ENCODE results near the gene PLEKHA7. TPM values are rescaled to one million over a fixed set of nuclear protein-coding genes. Genes with fewer than 3 reads are reported as not detected.

The PLEKHA7 gene
- total and polyA plus RNA-seq, 2 of the 8 experiments (the other 6 are each of a cell fraction or from before 2014, with no cell fraction given), result 11.4 to 25.6 TPM

DNA sequence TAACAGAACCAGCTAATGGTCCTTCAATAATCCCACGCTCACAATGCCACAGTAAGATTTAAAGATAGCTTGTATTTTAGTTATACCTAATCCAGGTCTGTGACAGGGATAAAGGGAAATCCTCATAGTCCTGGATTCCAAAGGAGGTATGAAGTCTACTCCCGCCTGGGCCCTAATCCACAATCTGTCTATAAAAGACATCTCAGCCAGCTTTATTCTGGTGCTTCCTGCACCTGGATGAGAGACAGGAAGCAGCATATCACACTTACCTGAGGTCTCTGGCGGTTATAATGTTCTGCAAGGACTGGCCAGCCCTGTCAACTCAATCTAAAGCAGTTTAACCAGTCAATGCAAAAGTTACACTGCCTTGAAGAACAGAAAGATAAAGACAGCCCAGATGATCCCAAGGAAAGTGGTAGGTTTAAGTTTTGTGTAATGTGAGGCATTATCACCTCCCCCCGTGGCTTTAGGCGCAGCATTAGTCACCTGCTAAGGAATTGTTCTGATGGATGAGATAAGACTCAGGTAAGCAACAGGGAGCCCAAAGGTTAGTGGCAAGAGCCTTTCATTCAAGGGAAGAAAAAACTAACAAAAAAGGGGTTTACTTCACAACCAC lies 57.6 kb downstream of the PLEKHA7 start:
- H3K4ac ChIP-seq (replicated peaks; ENCODE audit: insufficient read length, low read depth, low read length), result no peak overlapping the region
- WGBS, 2 experiments (ENCODE audit: extremely low coverage in 1 of 2, insufficient coverage in 1 of 2, insufficient read length in 1 of 2, insufficient replicate concordance in 2 of 2, low coverage in 1 of 2, low lambda C conversion rate in 2 of 2, missing lambda C conversion rate in 1 of 2), result 64% methylated on average over 5 of the region's 5 CpGs; no CpG with 5 or more reads in 1 of the 2 experiments
- H4K5ac ChIP-seq (ENCODE audit: insufficient read length, low read depth, low read length), result no peak overlapping the region
- H2AK5ac ChIP-seq (ENCODE audit: low read depth, low read length), result no peak overlapping the region
- no peak overlapping the region for H2BK5ac ChIP-seq (ENCODE audit: low read depth, low read length)
- no peak overlapping the region for H3K4me3 ChIP-seq (ENCODE audit: extremely low read depth in 1 of 4, insufficient read depth in 2 of 4, low read depth in 3 of 4, low read length in 4 of 4)
- no peak overlapping the region for H3K27ac ChIP-seq (ENCODE audit: low read depth, low read length)
- no peaks in the 10 kb centered on the region for H4K20me1 ChIP-seq (replicated peaks in 1 of 2; ENCODE audit: control insufficient read depth in 1 of 2, insufficient read depth in 2 of 2, low read length in 2 of 2)
- no peak overlapping the region for H2BK120ac ChIP-seq (replicated peaks; ENCODE audit: low read depth, low read length)
- peaks cover 11 to 16% (median 14%) of the 10 kb centered on the region in 4 experiments for H3K4me1 ChIP-seq (replicated peaks in 1 of 4; ENCODE audit: control insufficient read depth in 3 of 4, insufficient read depth in 4 of 4, low read length in 3 of 4)
- no peak overlapping the region for H3K23ac ChIP-seq (ENCODE audit: insufficient read length)
- H3K14ac ChIP-seq (ENCODE audit: insufficient read length), result no peak overlapping the region
- TF ChIP-seq JUN (IDR thresholded peaks at IDR 0.05; ENCODE audit: low read depth, low read length) (peak; percentile 64; the same call in 1 of the 2 replicates), ZNF274 (IDR thresholded peaks at IDR 0.05; ENCODE audit: borderline replicate concordance, extremely low read depth, low read length) (no peak), CBX5 (IDR thresholded peaks at IDR 0.05; ENCODE audit: low read depth, low read length) (no peak), POLR2A (IDR thresholded peaks at IDR 0.05; ENCODE audit: control extremely low read depth in 1 of 2, low read depth in 2 of 2, low read length in 2 of 2) (no peak), JUND (IDR thresholded peaks at IDR 0.05; ENCODE audit: low read length) (peak; percentile 63), YY1 (IDR thresholded peaks at IDR 0.05; ENCODE audit: low read depth, low read length) (no peak), NANOG (IDR thresholded peaks at IDR 0.05; ENCODE audit: insufficient read depth, low read depth, low read length, poor library complexity, severe bottlenecking) (peak; percentile 54), TBP (IDR thresholded peaks at IDR 0.05; ENCODE audit: low read depth, low read length) (no peak), EP300 (IDR thresholded peaks at IDR 0.05; ENCODE audit: borderline replicate concordance in 1 of 2, low read depth in 2 of 2, low read length in 2 of 2) (no peak), KDM5A (IDR thresholded peaks at IDR 0.05; ENCODE audit: low read length) (no peak), KDM4A (IDR thresholded peaks at IDR 0.05; ENCODE audit: low read depth, low read length, severe bottlenecking) (no peak)
- TF ChIP-seq, protein P1, sequence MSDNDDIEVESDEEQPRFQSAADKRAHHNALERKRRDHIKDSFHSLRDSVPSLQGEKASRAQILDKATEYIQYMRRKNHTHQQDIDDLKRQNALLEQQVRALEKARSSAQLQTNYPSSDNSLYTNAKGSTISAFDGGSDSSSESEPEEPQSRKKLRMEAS (IDR thresholded peaks at IDR 0.05), result no peak
- H3K79me2 ChIP-seq (ENCODE audit: control insufficient read depth in 1 of 2, insufficient read depth in 2 of 2, low read length in 2 of 2), result 0 out of 4 replicates have a peak, but pooled peaks cover 0 to 2% of the 10 kb centered on the region in 2 experiments
- no peaks in the 10 kb centered on the region for H3K23me2 ChIP-seq (ENCODE audit: low read depth, low read length)
- no peaks in the 10 kb centered on the region for H3K9me3 ChIP-seq (ENCODE audit: insufficient read depth in 2 of 2, low read depth in 1 of 2, low read length in 1 of 2)
- no peak overlapping the region for H3K18ac ChIP-seq (ENCODE audit: extremely low read depth, low read length)
- no peaks in the 10 kb centered on the region for H3K36me3 ChIP-seq (ENCODE audit: control insufficient read depth in 2 of 4, insufficient read depth in 4 of 4, low read length in 3 of 4)
- no peak overlapping the region for H3K9ac ChIP-seq (replicated peaks in 1 of 4; ENCODE audit: extremely low read depth in 1 of 4, low read depth in 3 of 4, low read length in 3 of 4)
- H2BK12ac ChIP-seq (ENCODE audit: low read depth, low read length), result no peak overlapping the region
- H4K8ac ChIP-seq (ENCODE audit: extremely low read depth, insufficient read depth, low read length), result no peak overlapping the region
- H3K27me3 ChIP-seq (replicated peaks in 1 of 4; ENCODE audit: control insufficient read depth in 3 of 4, extremely low read depth in 1 of 4, insufficient read depth in 3 of 4, low read length in 3 of 4), result no peaks in the 10 kb centered on the region
- CTCF ChIA-PET (ENCODE audit: partially characterized antibody), result interaction anchor here (0.8 to 2.0 kb wide), 6 partner anchors 9 to 106 kb away, joined by 3 to 6 read pairs (median 5); no protein-coding TSS in a partner anchor
- peak overlapping the region in 1 of 2 experiments; percentile 32; a peak in 1 of 4 replicates for H3K4me2 ChIP-seq (ENCODE audit: insufficient read depth in 1 of 2, low read depth in 2 of 2, low read length in 2 of 2)
- H3K56ac ChIP-seq (replicated peaks; ENCODE audit: insufficient read length, low read depth, low read length), result no peak overlapping the region
- H2BK15ac ChIP-seq (ENCODE audit: low read length), result no peak overlapping the region
- H2AFZ ChIP-seq (ENCODE audit: low read length), result no peak overlapping the region
- no peak overlapping the region for H2BK20ac ChIP-seq (ENCODE audit: low read length)
- peaks cover 3% of the 10 kb centered on the region; the same call in 1 of the 2 replicates for H3K79me1 ChIP-seq (ENCODE audit: low read depth, low read length)
- FAIRE-seq (peak; percentile 84), DNase-seq (ENCODE audit: low read depth in 1 of 2, low spot score in 2 of 2) (peak in 1 of 2 experiments; percentile 27)
- POLR2A ChIA-PET (ENCODE audit: partially characterized antibody), result interaction anchor here (1.4 kb wide), 1 partner anchor 11 kb away, joined by 3 read pairs; no protein-coding TSS in a partner anchor
- H4K91ac ChIP-seq (replicated peaks; ENCODE audit: insufficient read length, low read length), result no peak overlapping the region
